ENCODE measurements around the gene EIPR1.

The EIPR1 gene

DNA sequence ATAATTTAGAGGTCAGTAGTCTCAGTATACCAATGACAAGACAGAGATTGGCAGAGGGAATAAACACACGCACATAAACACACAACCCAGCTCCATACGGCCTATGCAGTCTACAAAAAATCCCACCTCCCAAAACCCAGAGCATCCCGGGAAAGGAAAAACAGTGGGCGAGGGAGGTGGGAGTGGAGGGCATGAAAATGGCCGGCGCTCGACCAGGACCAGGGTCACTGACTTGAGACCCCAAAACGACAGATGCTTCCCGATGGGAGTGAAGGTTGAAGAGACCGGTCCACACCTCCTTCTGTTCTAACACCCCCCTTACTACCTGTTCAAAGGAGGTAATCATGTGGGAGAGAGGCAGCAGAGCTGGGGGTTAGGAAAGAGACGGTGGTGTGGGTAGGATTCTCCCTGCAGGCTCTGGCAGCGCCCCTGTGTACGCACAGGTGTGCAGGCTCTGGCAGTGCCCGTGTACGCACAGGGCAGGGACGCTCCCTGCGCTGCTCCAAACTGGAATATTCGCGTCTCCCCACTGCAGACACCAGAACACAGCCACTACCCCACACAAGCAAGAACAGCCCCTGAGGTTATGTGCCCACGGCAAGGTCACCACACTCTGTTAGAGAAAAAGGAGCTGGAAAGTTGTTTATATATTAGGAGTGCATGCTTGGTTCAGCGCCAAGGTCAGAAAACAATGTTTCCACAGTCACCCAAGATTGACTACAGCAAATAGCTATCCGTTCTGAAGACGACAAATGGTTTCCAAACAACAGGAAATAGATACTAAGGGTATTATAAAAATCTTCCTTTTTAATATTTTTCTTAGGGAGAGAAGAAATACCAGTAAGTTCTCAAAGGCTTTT lies 67.9 kb downstream of the EIPR1 start:
- no peak for DNase-seq (ENCODE audit: low read depth in 4 of 4, low spot score in 1 of 4)

DNA sequence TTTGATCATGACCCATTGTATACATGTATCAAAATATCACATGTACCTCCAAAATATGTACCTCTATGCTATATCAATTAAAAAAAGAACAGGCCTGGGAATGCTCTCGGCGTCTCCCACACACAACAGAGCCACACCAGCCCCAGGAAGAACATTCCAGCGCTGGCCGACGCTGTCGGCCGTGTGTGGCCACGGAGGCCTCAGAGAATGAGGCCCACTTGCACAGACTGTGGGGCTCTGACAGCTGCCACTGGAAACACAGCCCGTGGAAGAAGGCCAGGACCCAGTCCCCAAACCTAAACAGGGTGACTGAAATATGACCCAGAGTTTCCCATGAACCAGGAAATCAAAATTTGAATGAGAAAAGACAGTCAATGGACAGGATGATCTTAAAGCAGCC lies 69.7 kb downstream of the EIPR1 start:
- no peak for DNase-seq (ENCODE audit: low read depth in 4 of 4, low spot score in 1 of 4)

DNA sequence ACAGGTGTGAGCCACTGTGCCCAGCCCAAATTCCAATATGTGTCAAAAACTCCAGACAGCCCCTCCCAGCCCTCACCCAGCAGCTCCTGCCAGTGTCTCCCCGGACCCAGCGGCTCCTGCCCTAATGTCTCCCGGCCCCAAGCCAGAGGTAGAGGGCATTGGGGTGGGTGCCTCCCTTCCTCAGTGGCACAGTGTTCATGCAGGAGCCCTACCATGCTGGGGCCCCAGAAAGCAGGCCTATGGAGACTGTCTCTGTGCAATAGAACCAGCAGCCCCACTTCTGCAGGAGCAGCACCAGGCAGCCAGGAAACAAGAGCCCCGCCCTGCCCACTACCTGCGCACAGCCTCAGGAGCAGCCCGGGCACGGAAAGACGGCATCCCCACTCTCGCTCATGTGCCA lies 70.4 kb downstream of the EIPR1 start:
- DNase-seq (ENCODE audit: low read depth in 4 of 4, low spot score in 1 of 4): no peak

DNA sequence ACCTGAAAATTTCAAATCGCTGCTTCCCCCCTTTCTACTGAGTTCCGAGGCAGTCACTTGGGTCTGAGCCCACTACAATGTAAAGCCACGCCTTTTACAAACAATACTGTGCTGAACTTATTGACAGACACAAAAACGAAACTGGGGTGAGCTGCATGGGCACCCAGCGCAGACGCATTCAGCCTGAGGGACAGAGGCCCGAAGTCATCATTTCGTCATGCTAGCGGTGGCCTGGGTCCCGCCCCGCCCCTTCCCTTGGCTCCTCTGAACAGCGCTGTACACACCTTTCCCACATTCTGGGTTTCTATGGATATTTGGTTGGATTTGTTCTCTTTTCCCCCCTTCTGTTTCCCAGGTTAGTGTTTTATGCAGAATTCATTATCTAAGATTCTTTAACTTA lies 71.7 kb downstream of the EIPR1 start:
- no peak for DNase-seq (ENCODE audit: low read depth in 4 of 4, low spot score in 1 of 4)

DNA sequence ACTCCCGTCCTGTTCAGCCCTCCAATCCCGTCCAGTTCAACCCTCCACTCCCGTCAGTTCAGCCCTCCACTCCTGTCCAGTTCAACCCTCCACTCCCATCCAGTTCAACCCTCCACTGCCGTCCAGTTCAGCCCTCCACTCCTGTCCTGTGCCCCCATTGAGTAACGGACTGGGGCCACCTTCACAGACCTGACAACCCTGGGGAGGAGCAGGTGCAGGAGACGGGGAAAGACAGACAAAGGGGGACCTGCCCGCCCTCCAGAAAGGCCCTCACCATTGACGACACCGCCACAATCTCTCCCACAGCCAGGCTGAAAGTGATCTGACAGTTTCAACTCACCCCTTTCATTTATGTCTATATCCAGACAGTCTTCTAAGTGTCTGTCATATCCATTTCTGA lies 72.2 kb downstream of the EIPR1 start:
- DNase-seq (ENCODE audit: low read depth in 4 of 4, low spot score in 1 of 4): no peak

DNA sequence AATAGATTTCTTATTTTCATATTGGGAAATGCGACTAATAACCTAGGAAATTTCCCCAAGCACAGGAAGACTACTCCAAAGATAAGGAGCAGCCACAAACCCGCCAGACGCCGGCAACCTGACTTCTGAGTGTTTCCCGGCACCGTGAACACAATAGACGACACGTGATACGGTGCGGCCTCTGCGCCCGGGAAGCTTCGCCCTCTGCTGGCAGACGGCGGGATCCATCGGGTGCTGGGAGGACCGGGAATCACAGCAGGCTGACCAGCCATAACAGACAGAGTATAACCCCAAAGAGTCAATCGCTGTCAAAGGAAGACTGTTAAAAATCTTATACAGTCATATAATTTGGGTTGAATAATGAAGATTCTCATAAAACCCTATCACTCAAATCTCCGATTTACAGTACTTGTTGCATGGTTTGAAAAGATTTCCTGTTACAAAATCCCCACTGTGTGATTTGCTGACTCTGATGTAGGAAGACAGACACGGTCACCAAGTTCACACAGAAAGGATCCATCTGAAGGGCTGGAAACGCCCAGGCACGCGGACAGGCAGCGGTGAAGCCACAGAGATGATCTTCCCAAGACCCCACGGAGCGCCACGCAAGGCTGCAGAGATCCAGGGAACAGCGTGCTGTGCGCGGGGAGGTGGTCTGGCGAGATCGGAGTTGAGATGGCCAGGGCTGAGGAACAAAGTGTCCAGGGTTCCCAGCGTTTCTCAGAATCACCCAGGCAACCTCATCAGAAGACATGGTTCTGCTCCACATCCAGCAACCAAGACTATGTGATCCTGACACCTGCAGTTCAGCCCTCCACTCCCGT lies 73.8 kb downstream of the EIPR1 start:
- peak; percentile 57 to 67 (median 62) for DNase-seq (ENCODE audit: low read depth in 4 of 4, low spot score in 1 of 4)

DNA sequence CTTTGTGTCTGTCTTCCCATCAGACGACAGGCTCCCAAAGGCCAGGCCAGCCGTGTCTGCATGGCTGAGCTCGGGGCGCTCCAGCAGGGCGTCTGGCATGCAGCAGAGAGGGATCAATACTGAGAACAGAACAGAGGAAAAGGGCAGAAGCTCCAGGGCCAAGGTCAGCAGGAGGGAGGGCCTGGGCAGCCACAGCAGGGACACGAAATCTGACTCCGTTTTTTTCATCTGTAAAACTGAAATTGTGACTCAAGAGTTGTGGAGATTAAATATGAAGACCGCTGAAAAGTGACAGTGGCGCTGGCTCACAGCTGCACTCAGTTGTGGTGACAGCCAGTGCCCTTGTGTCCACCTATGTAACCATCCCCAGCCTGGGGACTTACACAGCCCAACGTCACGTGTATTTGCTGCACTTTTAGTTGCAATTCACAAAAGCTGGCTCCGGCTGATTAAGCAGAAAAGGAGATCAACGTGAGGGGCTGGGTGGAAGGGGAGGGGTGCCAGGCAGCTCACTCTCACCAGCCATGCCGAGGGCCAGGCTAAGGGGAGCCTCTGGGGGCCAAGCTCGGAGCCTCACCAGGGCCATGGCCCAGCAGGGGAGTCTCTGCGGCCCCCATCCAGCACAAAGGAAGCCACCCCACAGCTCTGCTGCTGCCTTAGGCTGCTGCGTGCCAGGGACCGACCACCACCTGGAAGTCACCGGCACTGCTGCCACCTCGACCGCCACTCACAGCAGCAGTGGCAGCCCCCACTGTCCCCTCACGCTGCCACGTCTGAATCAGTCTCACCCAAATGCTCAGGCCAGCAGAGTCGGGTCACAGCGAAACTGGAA lies 74.7 kb downstream of the EIPR1 start:
- no peak for DNase-seq (ENCODE audit: low read depth in 4 of 4, low spot score in 1 of 4)

DNA sequence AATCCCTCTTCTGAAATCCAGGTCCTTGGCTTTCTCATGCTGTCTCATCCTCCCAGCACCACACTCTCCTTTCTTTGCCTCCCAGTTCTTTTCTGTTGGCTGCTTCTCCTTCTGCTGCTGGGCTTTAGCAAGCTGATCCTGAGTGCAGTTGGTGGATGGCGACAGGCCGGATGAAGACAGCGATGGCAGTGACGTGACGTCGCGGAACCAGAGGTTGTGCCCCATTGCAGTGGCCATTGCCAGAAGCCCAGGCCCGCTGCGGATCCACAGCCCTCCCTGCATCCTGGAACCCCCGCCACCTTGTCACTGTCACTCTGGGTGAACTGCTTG lies 75.2 kb downstream of the EIPR1 start:
- no peak for DNase-seq (ENCODE audit: low read depth in 4 of 4, low spot score in 1 of 4)

DNA sequence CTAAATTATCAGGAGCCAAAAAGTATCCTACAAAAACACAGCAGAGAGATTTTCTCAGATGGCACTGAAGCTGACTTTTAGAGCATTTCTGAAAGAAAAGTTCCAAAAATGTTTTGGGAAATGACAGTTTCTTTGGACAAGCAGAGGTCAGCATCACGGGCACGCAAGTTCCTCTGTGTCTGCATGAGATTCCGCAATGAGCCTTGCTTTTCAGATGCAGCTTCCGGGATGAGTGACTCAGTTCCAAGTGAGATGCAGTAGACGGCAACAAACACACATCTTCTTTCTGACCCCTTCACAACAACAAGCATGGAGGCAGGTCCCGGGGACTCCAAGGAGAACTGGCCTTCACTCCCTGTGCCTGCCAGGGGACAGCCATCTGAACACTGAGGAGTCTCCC lies 76.6 kb downstream of the EIPR1 start:
- no peak for DNase-seq (ENCODE audit: low read depth in 4 of 4, low spot score in 1 of 4)

DNA sequence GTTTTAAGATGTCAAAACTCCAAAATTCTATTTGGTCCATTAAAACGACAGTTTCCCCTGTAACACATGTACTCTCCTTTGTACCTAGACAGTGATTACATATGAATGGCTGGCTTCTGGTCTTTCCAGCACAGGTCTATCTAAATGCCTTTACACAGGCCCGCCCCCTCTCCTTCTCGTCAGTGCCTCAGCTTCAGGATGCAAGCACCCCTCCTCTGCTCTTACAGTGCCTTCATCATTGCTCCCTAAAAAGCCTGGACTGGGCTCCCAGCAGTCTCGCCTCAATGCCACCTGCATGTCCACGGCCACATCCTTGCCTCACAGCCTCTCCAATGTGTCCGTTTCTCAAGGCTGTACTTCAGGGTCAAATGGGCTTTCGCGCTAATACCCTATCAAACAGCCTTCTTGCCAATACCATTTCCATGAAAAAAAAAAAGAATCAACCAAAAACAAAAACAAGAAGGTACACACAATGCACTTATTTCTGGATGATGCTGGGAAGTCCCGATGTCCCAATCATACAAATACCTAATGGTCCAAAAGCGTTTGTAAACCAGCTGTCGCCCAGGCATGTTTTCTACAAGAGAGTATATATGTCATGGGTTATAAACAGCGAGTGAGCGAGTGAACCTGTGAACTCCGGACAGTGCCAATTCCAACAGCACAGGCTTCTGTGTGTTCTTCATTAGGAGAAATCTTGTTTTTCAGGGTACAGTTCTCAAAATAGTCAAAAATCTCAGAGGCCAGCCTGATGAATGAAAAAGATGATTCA lies 77.2 kb downstream of the EIPR1 start:
- no peak for DNase-seq (ENCODE audit: low read depth in 4 of 4, low spot score in 1 of 4)

DNA sequence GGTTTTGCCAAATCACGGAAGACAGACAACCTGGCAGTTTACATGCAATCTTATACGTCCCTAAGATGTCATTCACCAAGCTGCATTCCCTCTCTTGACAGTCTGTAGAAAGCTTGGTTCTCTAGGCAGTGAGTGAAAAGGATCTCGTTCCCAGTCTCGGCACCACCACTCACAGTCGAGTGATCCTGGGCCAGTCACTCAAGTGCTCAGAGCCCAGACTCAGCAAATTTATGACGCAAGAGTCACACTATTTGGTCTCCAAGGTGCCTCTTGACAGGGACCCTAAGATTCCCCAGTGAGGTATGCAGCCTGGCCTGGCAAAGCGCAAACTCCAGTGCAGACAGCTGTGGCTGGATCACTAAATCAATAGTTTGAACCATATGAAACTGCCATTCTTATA lies 77.9 kb downstream of the EIPR1 start:
- DNase-seq (ENCODE audit: low read depth in 4 of 4, low spot score in 1 of 4): no peak

DNA sequence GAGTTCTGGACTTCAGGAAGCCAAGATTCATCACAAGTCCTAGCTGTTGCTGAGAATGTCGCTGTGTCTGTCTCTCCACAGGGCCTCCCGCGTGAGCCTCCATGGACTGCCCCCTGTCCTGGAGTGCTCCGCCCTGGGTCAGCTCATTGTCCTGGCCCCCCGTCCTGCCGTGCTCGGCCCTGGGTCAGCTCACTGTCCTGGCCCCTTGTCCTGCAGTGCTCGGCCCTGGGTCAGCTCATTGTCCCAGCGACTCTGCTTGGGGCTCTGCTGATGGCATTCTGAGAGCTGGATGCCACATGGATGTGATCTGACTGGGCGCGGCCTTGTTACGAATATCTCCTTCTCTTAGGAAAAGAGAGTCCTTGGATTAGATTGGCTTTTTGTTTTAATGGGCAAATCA lies 78.5 kb downstream of the EIPR1 start:
- DNase-seq (ENCODE audit: low read depth in 4 of 4, low spot score in 1 of 4): no peak

DNA sequence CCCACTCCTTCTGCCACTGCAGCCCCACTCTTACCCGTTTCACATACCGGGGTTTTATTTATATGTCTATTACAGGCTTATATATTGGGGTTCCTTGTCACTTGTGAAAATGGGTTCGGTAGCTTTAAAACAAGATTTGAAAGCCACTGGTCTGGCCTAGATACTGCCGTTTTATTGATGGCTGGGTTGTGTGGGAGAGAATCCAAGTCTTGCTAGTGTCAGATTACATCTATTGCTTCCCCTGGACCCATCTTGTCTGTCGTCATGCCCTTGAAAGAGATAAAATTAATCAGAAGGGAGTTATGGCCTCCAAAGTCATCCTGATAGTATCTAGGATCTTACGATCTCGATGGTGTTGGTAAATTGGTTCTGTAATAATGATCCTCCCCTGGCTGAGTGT lies 79.4 kb downstream of the EIPR1 start:
- no peak for DNase-seq (ENCODE audit: low read depth in 4 of 4, low spot score in 1 of 4)

DNA sequence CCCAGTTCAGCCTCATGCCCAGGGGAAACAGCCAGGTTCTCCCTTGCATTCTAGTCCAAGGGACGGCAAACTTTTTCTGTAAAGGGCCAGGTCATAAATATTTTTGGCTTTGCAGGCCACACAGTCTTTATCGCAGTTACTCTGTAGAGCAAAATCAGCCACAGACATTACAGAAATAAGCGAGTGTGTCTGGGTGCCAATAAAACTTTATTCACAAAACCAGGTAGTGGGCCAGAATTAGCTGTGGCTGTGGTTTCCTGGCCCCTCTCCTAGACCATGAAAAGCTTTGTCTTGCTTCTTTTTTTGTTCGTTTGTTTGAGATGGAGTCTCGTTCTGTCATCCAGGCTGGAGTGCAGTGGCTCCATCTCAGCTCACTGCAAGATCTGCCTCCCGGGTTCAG lies 80.1 kb downstream of the EIPR1 start:
- no peak for DNase-seq (ENCODE audit: low read depth in 4 of 4, low spot score in 1 of 4)

DNA sequence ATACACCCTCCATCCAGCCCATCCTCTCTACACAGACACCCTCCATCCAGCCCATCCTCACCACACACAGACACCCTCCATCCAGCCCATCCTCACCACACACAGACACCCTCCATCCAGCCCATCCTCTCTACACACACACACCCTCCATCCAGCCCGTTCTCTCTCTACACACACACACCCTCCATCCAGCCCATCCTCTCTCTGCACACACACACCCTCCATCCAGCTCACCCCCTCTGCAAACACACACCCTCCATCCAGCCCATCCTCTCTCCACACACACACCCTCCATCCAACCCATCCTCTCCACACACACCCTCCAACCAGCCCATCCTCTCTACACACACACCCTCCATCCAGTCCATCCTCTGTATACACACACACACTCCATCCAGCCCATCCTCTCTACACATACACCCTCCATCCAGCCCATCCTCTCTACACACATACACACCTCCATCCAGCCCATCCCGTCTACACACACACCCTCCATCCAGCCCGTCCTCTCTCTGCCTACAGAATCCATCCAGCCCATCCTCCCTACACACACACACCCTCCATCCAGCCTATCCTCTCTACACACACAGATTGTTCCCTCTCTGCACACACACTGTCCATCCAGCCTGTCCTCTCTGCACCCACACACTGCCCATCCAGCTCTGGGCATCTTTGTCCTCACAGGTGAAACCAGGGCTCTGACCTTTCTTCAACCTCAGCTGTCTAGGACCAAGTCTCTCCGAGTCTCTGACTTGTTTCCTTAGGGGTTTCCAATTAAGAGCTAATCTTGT lies 81.2 kb downstream of the EIPR1 start:
- DNase-seq (ENCODE audit: low read depth in 4 of 4, low spot score in 1 of 4): no peak

DNA sequence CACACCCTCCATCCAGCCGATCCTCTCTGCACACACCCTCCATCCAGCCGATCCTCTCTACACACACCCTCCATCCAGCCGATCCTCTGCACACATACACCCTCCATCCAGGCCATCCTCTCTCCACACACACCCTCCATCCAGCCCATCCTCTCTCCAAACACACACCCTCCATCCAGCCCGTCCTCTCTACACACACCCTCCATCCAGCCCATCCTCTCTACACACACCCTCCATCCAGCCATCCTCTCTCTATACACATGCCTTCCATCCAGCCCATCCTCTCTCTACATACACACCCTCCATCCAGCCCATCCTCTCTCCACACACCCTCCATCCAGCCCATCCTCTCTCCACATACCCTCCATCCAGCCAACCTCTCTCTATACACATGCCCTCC lies 83.1 kb downstream of the EIPR1 start:
- no peak for DNase-seq (ENCODE audit: low read depth in 4 of 4, low spot score in 1 of 4)

DNA sequence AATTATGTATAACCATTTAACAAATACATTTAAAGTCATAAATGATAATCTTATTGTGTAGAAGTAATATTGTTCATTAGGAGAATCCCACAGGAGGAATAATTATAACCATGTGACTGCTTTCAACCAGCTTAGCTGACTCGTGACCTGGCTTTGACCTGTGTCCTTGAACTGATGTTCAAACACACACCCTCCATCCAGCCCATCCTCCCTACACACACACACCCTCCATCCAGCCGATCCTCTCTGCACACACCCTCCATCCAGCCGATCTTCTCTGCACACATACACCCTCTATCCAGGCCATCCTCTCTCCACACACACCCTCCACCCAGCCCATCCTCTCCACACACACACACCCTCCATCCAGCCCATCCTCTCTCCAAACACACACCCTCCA lies 83.5 kb downstream of the EIPR1 start:
- DNase-seq (ENCODE audit: low read depth in 4 of 4, low spot score in 1 of 4): no peak

DNA sequence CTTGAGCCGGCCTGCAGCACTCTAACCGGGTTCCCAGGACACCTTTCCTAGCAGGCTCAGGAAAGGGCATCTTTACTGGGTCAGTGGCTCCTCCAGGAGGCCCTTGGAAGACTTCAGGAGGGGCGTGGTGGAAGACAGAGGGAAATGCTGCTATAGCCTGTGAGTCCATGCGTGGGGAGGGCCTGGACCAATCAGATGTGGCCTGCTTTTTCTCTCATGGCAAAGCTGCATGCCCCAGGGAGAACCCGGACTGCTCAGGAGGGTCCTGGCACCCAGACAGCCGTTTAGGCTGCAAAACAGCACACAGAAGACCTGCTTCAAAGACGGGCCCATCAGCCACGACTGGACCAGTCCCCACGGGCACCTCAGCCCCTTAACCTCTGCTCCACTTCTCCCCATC lies 84.4 kb downstream of the EIPR1 start:
- DNase-seq (ENCODE audit: low read depth in 4 of 4, low spot score in 1 of 4): no peak

DNA sequence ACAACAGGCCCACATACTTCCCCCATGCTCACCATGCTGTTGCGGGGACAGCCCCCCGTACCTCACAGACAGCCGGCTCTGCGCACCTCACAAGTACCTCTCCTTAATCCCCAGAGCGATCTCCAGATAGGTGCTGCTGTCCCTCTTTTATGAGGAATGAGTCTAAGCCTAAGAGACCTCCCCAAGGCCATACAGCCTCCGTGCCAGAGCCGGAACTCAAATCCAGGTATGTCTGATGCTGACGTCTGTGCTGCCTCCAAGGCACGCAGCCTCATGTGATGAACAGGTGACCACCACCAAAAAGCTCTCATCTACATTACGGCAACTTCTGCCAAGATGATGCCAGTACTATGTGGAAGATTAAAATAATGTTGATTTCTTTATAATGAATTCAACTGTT lies 85.2 kb downstream of the EIPR1 start:
- no peak for DNase-seq (ENCODE audit: low read depth in 4 of 4, low spot score in 1 of 4)

DNA sequence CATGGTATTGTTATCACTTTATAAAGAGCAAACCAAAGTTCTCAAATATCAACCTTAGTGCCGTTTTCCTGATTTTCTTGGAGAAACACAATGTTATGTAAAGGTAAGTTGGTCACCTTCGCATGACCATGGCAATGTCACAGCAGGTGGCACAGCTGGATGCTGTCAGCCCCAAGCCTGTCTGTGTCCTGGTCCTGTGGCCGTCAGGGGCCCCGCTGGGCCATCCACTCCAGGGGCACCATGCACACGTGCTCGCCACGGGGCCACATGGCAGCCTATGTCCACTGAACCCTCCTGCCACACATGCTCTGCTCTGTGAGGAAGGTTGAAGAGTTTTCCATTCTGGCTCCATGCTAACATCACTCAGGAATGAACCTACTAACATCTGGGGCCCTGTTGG lies 85.9 kb downstream of the EIPR1 start:
- no peak for DNase-seq (ENCODE audit: low read depth in 4 of 4, low spot score in 1 of 4)

Data from stimulated activated CD4-positive, alpha-beta T cell treated with anti-CD3 and anti-CD28 coated beads, Interleukin-1b, Interleukin-23, amount 100 ng/mL, for 24 hours (primary cell).